OCI-LY1 (cell line): ENCODE measurements around the gene PTPRQ.

Experiments used
- H2AFZ ChIP-seq: fragments of 200-600 bp; sonication (generic), shearing (Covaris generic); 2 replicates; pipeline ENCODE4 v1.6.0; 2014; ENCODE audit warnings: antibody characterized with exemption, mild to moderate bottlenecking, low read length
- H3F3A ChIP-seq: fragments of 200-600 bp; sonication (generic), shearing (Covaris generic); 2 replicates; pipeline ENCODE4 v1.6.0; 2014; ENCODE audit warnings: mild to moderate bottlenecking, antibody characterized with exemption, low read length, moderate library complexity; ENCODE audit not compliant: insufficient read depth
- H3K27ac ChIP-seq: fragments of 200-600 bp; sonication (generic); 2 replicates; pipeline ENCODE4 v1.5.1; 2014; ENCODE audit warnings: low read length, mixed run types, mild to moderate bottlenecking, low read depth; ENCODE audit not compliant: poor library complexity, severe bottlenecking
- H3K27me3 ChIP-seq: fragments of 200-600 bp; sonication (generic); 2 replicates; pipeline ENCODE4 v1.6.0; 2014; ENCODE audit warnings: antibody characterized with exemption, mild to moderate bottlenecking, low read length, moderate library complexity; ENCODE audit not compliant: insufficient read depth
- H3K36me3 ChIP-seq: fragments of 200-600 bp; sonication (generic); 2 replicates; pipeline ENCODE4 v1.6.1; 2014; ENCODE audit warnings: mild to moderate bottlenecking, antibody characterized with exemption, low read length, moderate library complexity, mixed read lengths; ENCODE audit not compliant: insufficient read depth
- H3K4me1 ChIP-seq: fragments of 200-600 bp; sonication (generic); 2 replicates; pipeline ENCODE4 v1.5.1; 2014; ENCODE audit warnings: mild to moderate bottlenecking, low read length, moderate library complexity; ENCODE audit not compliant: insufficient read depth, severe bottlenecking
- H3K4me2 ChIP-seq: fragments of 200-600 bp; sonication (generic), shearing (Covaris generic); 2 replicates; pipeline ENCODE4 v1.6.1; 2014; ENCODE audit warnings: low read length
- H3K4me3 ChIP-seq: fragments of 200-600 bp; sonication (generic); 2 replicates; pipeline ENCODE4 v1.5.1; 2014; ENCODE audit warnings: low read length, low read depth, mild to moderate bottlenecking, mixed read lengths; ENCODE audit not compliant: poor library complexity, severe bottlenecking
- H3K79me2 ChIP-seq: fragments of 200-600 bp; shearing (Covaris generic); 2 replicates; pipeline ENCODE4 v1.6.1; 2016; ENCODE audit warnings: mixed run types, low read length, mixed read lengths; ENCODE audit not compliant: insufficient read depth
- H3K9ac ChIP-seq: fragments of 200-600 bp; sonication (generic), shearing (Covaris generic); 2 replicates; pipeline ENCODE4 v1.6.1; 2014; ENCODE audit warnings: mild to moderate bottlenecking, low read length, mixed read lengths
- H3K9me2 ChIP-seq: fragments of 200-600 bp; sonication (generic), shearing (Covaris generic); 2 replicates; pipeline ENCODE4 v1.6.1; 2014; ENCODE audit warnings: low read depth, mild to moderate bottlenecking, low read length, mixed read lengths
- H3K9me3 ChIP-seq: fragments of 200-600 bp; shearing (Covaris generic); 2 replicates; pipeline ENCODE4 v1.6.1; 2014; ENCODE audit warnings: low read length, mixed read lengths
- H4K20me1 ChIP-seq: fragments of 200-600 bp; sonication (generic), shearing (Covaris generic); 2 replicates; pipeline ENCODE4 v1.6.0; 2016; ENCODE audit warnings: mild to moderate bottlenecking, low read length; ENCODE audit not compliant: insufficient read depth
- CTCF ChIP-seq: fragments of 200-600 bp; sonication (generic), shearing (Covaris generic); IDR thresholded peaks from 2 replicates; pipeline ENCODE4 v1.5.1; 2017; ENCODE audit warnings: mild to moderate bottlenecking, antibody characterized with exemption, low read length, moderate library complexity, mixed read lengths
- EZH2 ChIP-seq: fragments of 200-600 bp; sonication (generic), shearing (Covaris generic); IDR thresholded peaks from 2 replicates; pipeline ENCODE4 v1.8.0; 2017; ENCODE audit warnings: borderline replicate concordance, mixed run types, mild to moderate bottlenecking, antibody characterized with exemption, low read length, moderate library complexity, mixed read lengths

PTPRQ gene

GRCh38 chr12:80708975-80709328, 264.9 kb downstream of the PTPRQ start:
- H3K36me3 ChIP-seq, result no peaks in the 10 kb centered on the region
- H3K9ac ChIP-seq, result no peak overlapping the region
- TF ChIP-seq CTCF (no peak), EZH2 (no peak)

DNA sequence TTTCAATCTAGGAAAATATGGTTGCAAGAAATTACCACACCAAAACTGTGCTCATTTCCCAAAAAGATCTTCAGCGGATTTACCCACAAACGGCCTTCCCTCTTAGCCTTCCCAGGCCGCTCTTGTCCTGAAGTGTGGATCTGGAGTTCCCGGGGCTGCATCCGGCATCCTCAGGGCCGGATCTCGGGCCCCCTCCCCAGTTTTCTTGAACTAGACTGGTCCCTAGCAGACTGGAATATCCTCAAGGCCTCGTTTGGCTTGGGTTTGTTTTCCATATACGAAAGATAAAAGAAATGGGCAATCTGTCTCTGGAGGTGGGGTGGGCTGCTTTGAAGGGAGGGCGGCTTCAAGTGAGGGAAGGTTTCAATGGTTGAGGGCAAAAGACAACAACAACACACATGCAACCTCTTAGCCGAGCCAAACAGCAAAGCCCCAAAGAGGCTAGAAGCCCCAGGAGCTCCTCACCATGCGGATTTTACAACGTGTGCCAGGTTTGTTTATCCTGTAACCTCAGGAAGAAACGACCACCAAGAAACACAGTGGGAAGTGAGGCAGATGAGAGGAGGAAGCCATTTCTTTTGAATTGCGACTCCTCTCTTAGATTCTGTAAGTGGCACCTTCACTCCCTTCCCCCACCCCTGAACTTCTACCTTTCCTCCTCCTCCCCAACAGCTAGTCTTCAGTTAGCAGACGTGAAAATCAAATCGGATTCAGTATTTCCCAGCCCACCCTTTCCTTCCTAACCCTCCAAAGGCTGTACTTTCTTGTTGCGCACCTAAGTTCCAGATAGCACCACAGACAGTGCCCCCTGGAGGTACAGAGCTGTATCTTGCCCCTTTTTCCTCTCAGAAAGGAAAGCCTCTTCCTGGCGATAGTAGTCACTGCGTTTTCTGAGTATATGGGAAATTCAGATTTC, 266.0 kb downstream of the PTPRQ start:
- Histone ChIP-seq H3K27ac (no peak overlapping the region), H2AFZ (0 out of 2 replicates have a peak overlapping the region, but pooled peaks have one; percentile 39), H3F3A (no peaks in the 10 kb centered on the region), H3K79me2 (no peaks in the 10 kb centered on the region), H3K4me3 (no peak overlapping the region), H3K9me3 (no peaks in the 10 kb centered on the region), H3K4me1 (no peaks in the 10 kb centered on the region), H3K36me3 (no peaks in the 10 kb centered on the region), H3K9me2 (no peaks in the 10 kb centered on the region), H3K4me2 (no peak overlapping the region; the same call in 1 of the 2 replicates), H4K20me1 (no peaks in the 10 kb centered on the region), H3K9ac (no peak overlapping the region), H3K27me3 (no peaks in the 10 kb centered on the region)
- TF ChIP-seq CTCF, result peak; percentile 81
- no peak for TF ChIP-seq EZH2

More at GRCh38 chr12:80708975-80709328, 264.9 kb downstream of the PTPRQ start:
- H3K4me3 ChIP-seq, result no peak overlapping the region
- no peak overlapping the region for H2AFZ ChIP-seq
- no peaks in the 10 kb centered on the region for H3K9me2 ChIP-seq
- H3K9me3 ChIP-seq, result no peaks in the 10 kb centered on the region
- no peaks in the 10 kb centered on the region for H4K20me1 ChIP-seq
- no peaks in the 10 kb centered on the region for H3K4me1 ChIP-seq
- no peaks in the 10 kb centered on the region for H3K27me3 ChIP-seq
- H3F3A ChIP-seq, result no peaks in the 10 kb centered on the region
- H3K4me2 ChIP-seq, result no peak overlapping the region
- H3K27ac ChIP-seq, result no peak overlapping the region
- no peaks in the 10 kb centered on the region for H3K79me2 ChIP-seq

- no peak overlapping the region for H2AFZ ChIP-seq
Observed at GRCh38 chr12:80710727-80711449, 266.9 kb downstream of the PTPRQ start.

More at GRCh38 chr12:80710727-80711449, 266.9 kb downstream of the PTPRQ start:
- Histone ChIP-seq H3K4me2 (no peak overlapping the region), H4K20me1 (no peaks in the 10 kb centered on the region), H3K9me2 (no peaks in the 10 kb centered on the region), H3K36me3 (no peaks in the 10 kb centered on the region), H3K4me3 (no peak overlapping the region), H3K4me1 (no peaks in the 10 kb centered on the region), H3K27me3 (no peaks in the 10 kb centered on the region), H3K27ac (no peak overlapping the region), H3F3A (no peaks in the 10 kb centered on the region), H3K9me3 (no peaks in the 10 kb centered on the region), H3K9ac (no peak overlapping the region), H3K79me2 (no peaks in the 10 kb centered on the region)
- TF ChIP-seq EZH2 (no peak), CTCF (no peak)
